ENCODE measurements around the gene KIF20B.
A peak's percentile ranks its signal among the peaks of the same experiment; 100 is the strongest.

Gene KIF20B

DNA sequence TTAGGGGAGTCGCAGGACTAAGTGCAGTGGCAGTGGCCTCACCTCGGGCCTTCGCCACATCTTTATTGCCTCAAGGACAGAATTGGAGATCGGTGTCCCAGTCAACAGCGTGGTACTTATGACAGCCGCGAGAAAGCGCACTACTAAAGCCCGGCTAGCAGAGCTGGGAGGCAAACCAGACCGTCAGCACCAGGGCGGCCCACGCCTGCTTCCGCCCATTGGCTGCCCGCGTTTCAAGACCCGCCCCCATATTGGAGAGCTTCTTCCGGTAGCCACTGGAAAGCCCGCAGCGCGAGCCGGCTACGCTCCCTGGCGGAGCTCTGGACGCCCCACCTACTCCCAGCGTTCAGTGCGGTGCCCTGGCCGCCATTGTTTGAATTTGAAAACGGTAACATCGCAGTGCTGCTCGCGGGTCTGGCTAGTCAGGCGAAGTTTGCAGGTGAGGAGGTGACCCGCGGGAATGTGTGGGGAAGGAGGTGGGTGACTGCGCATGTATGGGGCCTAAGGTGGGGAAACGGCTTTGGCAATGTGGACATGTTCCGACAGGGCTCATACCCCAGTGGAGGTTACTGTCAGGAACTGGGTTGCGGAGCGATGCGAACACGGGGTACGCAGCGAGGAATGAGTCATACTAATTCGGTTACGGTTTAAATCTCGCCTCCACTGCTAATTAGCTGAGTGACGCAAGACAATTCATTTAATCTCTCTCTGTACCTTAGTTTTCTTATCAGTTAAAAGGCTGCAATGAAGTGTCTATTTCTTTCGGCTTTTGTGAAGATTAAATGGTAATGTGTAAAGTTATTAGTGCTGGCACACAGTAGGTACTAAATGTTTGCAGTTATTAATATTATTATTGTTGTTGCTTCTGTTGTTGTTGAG lies at the start of gene KIF20B:
Gene KIF20B (plus strand): TSS at position 349 of the 879 bp plus-strand sequence. CDS start 3,705 bp downstream, outside the sequence.
- peak; percentile 62 for DNase-seq

- DNase-seq: no peak
Measured at GRCh38 chr10:89651916-89652573, 49.3 kb upstream of the KIF20B start.

- DNase-seq: no peak
Measured at GRCh38 chr10:89652806-89653370, 48.5 kb upstream of the KIF20B start.

DNA sequence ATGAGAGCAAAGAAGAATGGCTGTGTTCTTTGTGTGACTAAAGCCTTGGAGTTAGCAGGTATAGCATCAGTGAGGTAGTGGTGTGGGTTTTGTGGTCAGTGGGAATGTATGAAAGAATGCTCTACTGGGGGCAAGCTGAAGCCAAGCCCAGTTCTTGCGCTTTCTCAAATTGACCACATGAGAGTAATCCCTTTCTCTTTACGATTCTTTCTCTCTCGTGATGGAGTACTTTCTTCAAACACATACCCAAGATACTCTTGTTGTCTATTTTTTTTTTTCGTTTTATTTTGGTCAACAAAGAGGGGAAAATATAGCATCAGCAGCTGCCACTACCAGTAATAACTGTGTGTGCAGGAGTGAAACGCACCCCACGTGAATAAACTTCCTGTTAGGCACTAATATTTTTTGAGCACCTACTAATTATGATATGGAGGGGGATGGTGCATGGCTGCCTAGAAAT lies 48.0 kb upstream of the KIF20B start:
- no peak for DNase-seq

DNA sequence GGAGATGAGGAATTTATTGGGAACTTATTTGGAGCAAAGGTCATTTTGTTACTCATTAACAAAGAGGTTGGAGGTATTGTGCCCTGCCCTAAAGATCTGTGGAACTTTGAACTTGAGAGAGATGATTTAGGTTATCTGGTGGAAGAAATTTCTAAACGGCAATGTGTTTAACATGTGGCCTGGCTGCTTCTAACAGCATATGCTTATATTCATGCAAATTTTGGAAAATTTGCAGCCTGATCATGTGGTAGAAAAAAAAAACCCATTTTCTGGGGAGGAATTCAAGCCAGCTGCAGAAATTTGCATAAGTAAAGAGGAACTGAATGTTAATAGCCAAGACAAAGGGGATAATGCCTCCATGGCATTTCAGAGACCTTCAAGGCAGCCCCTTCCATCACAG lies 45.7 kb upstream of the KIF20B start:
- no peak for DNase-seq

- no peak for DNase-seq
Measured at GRCh38 chr10:89657302-89657701, 44.1 kb upstream of the KIF20B start.

GRCh38 chr10:89659143-89660131 lies 42.0 kb upstream of the KIF20B start:
- DNase-seq: no peak

GRCh38 chr10:89662596-89662995 lies 38.8 kb upstream of the KIF20B start:
- DNase-seq: no peak

- DNase-seq: no peak
Measured at GRCh38 chr10:89663144-89663543, 38.2 kb upstream of the KIF20B start.

DNA sequence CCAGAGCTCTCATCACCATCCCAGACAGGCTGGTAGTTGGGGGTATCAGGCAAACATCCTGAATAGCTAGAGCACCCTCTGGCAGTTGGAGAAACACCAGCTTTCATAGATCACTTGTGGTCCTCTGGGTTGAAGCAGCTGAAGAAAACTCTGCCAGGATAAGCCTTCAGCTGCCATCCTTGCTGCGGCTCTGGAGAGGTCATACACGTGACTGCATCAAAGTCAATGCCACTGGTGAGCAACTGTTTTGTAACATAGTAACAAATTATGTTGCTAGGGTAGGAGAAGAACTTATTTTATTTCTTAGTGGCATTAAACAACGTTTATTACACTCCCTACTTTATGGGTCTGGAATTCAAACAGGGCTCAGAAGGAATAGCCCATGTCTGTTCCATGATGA lies 37.2 kb upstream of the KIF20B start:
- no peak for DNase-seq

GRCh38 chr10:89665302-89665701 lies 36.1 kb upstream of the KIF20B start:
- no peak for DNase-seq

GRCh38 chr10:89666138-89666537 lies 35.3 kb upstream of the KIF20B start:
- DNase-seq: no peak

DNA sequence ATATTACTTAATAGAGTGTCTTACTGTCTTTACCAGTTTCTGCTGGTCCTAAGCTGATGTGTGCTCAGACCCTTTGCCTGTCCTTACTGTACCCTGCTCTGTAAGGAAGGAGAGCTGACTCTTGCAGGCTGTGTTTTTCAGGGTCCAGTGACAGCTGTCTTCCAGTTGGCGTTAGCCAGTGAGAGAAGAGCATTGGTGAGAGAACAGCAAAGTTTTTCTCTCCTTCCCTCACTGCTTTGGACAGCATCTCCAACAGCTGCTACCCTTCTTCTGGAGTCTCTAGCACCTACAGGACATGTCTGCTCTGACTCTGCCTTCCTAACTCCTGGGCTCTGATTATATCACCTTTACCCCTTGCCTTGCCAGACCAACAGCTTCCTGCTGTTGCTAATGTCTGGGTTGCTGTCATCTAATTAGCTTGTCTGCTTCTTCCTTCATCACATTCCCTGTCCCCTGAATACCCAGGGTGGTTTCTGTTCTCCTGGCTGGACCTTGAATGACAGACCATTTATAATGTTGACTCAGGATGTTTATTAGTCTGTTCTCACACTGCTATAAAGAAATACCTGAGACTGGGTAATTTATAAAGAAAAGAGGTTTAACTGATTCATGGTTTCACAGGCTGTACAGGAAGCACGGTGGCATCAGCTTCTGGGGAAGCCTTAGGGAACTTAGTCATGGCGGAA lies 32.9 kb upstream of the KIF20B start:
- DNase-seq: no peak

DNA sequence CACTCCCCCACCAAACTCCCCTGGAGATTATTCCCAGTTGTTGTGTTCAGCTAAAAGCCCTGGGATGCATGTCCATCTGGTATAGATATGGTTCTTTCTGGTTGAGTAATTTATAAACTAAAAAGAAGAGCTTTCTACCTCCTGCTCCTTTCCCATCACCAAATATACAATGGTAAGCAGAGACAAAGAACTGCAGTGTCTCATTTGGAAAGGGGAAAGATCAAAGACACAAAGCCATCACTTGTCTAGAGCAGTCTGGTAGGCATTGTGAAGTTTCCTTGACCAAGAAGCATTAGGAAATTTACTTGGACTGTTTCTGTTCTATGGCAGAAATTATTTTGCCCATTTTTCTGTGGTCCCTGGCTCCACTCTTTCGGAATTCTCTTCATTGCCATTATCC lies 31.4 kb upstream of the KIF20B start:
- no peak for DNase-seq

DNA sequence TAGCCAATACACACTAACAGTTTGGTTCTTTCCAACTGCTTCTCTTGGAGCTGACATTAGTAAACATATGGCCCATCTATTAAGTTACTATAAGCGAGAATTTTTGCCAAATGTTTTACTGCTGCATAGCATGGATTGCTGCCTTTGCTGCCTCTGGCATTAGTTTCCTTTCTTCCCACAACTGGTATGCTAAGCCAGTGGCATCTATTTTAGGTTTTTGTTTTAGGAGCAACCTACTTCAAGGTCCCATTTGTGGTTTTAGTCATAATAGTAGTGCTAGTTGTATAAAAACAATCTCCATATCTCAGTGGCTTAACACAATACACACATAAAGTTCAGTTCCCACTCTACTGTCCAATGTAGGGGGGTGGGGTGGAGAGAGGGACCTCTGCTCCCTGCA lies 30.5 kb upstream of the KIF20B start:
- DNase-seq: no peak

- no peak for DNase-seq
Measured at GRCh38 chr10:89677341-89677740, 24.0 kb upstream of the KIF20B start.

- DNase-seq: no peak
Measured at GRCh38 chr10:89679986-89680385, 21.4 kb upstream of the KIF20B start.

DNA sequence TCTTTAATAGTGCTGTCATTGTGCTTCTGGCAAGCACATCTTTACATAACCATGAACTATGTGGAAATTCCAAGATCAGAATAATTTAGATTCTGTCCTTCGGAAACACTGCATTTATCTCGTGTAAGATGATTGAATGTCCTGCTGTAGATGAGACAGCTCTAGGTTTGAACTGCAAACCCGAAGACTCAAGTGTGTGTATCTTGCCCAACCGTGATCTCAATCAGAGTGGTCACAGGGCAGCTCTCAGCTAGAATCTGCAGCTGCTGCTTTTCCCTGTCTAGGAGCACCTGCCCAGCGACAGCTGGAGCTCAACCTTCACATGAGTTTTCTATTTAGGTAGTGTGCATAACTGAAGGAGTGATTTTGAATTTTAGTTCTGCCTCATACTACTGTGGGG lies 17.5 kb upstream of the KIF20B start:
- DNase-seq: peak; percentile 61

- DNase-seq: no peak
Measured at GRCh38 chr10:89684604-89685003, 16.8 kb upstream of the KIF20B start.

GRCh38 chr10:89685936-89686335 lies 15.5 kb upstream of the KIF20B start:
- DNase-seq: no peak

GRCh38 chr10:89690027-89690426 lies 11.4 kb upstream of the KIF20B start:
- DNase-seq: no peak

DNA sequence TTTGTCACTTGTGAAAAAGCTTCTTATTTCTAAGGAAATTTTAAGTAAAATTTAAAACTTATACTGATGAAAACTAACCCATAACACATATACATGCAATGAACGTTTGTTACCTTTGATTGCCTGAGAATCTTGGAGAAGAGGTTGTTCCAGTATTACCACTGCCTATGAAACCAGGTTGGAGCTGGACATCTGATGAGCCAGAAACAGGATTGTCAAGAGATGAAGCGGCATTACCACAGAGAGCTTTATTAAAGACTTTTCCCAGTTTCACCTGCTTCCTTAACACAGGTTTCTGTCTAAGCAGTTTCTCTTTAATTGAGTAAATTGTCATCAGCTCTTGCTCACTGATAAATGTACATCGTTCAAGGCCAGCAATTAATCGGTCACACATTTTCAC lies 9.0 kb upstream of the KIF20B start:
- DNase-seq: no peak
